SK-N-SH treated with all-trans-retinoic acid at 6 μM for 48 hours (cell line): ENCODE data around the gene STARD13.

Experiments
- ARNTL ChIP-seq: fragments of 450-650 bp; formaldehyde crosslinking; IDR thresholded peaks from 2 replicates; pipeline ENCODE4 v1.5.0; 2020; ENCODE audit warnings: low read depth, mild to moderate bottlenecking, moderate library complexity, borderline replicate concordance
- CSDC2 ChIP-seq: fragments of 250-450 bp; sonication (Bioruptor Pico); IDR thresholded peaks from 2 replicates; pipeline ENCODE4 v1.5.0; 2020; ENCODE audit warnings: mild to moderate bottlenecking, moderate library complexity

GRCh38 chr13:33147832-33148231, 137.7 kb downstream of the STARD13 start:
- TF ChIP-seq CSDC2 (CRISPR knock-in tag) (no peak), ARNTL (CRISPR knock-in tag) (no peak)
